ENCODE data around the gene SPIRE2.

GRCh38 chr16:89859615-89860007 is 31.3 kb downstream of the SPIRE2 start:
- TF ChIP-seq POLR2AphosphoS5 (IDR thresholded peaks at IDR 0.05) = no peak
- no peak for TF ChIP-seq CTCF (IDR thresholded peaks at IDR 0.05)
- TF ChIP-seq POLR2A (IDR thresholded peaks at IDR 0.05) = no peak
- TF ChIP-seq EP300 (IDR thresholded peaks at IDR 0.05) = no peak

Measured in sigmoid colon (tissue), 4 donors.